Glomerular visceral epithelial cell (primary cell): ENCODE data around the gene RNASE1.
"Not testable (repeated sequence)": the region's sequence is repeated elsewhere in the genome, so short reads cannot be mapped to it uniquely, and the experiment has no call there.

Source experiments
- DNase-seq: peaks from one replicate; pipeline ENCODE4 v3.0.0-alpha.2; 2016; ENCODE audit errors: extremely low spot score

The RNASE1 gene

DNA sequence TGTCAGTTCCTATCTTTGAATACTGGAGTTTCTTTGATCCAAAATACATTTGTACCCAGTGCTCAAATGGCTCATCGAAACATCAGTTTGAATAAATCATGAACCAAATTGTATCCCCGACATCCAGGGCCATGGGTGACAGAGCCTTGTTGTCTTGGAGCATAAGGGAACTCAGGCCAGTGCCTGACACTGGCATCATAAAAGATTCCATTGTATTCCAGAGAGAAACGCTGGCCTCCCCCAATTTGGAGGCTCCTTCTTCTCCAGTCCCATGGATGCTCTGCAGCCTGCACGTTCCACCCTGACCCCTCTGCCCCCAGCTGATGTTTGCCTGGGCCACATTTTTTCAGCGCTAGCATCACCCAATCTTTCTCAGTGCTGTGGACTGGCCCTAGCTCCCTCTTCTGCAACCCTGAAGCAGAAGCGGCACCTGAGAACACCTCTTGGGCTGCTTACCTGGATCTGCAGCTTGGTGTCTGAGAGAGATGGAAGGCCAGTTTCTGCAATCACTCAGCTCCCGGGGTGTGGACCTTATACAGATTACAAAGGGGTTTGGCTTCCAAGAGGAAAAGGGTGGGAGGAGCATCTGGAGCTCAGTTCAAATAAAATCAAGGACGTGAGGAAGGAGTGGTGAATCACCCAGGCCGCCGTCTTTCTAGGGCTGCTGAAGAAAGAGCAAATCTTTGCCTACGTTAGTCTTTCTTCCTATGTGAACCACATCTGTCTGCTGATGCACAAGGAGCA is at the start of gene RNASE1:
Gene RNASE1, minus strand, starts transcription at position 504 of the 744 bp plus-strand sequence. CDS start 776 bp downstream, outside the sequence.
- no peak for DNase-seq

GRCh38 chr14:20848955-20849570 is 46.4 kb upstream of the RNASE1 start:
- DNase-seq, result no peak

DNA sequence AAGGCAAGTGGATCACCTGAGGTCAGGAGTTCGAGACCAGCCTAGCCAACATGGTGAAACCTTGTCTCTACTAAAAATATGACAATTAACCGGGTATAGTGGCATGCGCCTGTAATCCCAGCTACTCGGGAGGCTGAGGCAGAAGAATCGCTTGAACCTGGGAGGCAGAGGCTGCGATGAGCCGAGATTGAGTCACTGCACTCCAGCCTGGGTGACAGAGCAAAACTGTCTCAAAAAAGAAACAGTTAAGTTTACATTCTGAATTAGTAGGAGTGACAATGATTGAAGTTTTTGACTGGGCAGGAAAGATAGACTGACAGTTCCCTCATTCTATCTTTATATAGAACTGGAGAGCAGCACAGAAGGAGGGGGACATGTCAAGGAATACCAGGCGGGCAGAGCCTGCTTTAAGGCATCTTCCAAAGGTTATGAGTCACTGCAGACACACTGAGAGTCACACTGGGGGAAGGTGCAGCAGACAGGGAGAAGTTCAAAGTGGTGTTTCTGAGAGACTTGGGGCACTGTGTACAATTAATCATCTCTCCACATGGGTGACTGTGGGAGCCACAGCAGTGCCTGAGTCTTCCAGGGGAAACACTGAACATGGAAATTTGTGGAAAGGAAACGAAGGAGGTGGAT is 45.8 kb upstream of the RNASE1 start:
- peak; percentile 67 for DNase-seq

GRCh38 chr14:20846560-20846959 is 43.9 kb upstream of the RNASE1 start:
- DNase-seq, result no peak

DNA sequence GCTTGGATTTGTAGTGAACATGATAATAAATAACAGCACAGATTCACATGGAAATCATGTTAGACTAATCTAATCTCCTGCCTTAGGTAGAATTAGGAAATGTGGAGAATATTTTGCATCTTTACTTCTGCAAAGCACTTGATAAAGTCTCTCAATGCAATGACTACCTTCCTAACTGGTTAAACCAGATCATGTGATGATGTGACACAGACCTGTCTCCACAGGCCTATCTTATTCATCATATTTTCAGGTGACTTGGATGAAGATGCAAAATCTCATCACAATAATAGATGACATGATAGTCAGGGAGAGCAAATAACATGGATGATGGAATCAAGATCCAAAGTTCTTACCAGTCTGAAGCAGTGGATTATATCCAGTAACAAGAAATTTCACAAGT is 38.5 kb upstream of the RNASE1 start:
- DNase-seq, result no peak

DNA sequence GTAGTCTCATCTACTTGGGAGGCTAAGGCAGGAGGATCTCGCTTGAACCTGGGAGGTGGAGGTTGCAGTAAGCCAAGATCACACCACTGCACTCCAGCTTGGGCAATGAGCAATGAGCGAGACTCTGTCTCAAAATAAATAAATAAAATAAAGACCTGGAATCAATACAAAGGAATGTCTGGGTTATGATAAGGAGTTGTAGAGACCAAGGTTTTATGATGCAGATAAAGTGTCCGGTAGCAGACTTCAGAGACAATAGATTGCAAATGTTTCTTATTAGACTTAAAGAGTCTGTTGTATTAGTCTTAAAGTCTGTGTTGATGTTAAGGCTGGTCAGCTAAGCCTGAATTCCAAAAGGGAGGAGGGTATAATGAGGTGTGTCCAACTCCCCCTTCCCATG is 35.2 kb upstream of the RNASE1 start:
- no peak for DNase-seq

- peak; percentile 31 for DNase-seq
Observed at GRCh38 chr14:20836668-20837338, 34.2 kb upstream of the RNASE1 start.

GRCh38 chr14:20834899-20835298 is 32.3 kb upstream of the RNASE1 start:
- DNase-seq, result no peak

- no peak for DNase-seq
Observed at GRCh38 chr14:20830831-20831230, 28.2 kb upstream of the RNASE1 start.

GRCh38 chr14:20828024-20828694 is 25.5 kb upstream of the RNASE1 start:
- not testable (repeated sequence) for DNase-seq

- no peak for DNase-seq
Observed at GRCh38 chr14:20827326-20827725, 24.7 kb upstream of the RNASE1 start.

- not testable (repeated sequence) for DNase-seq
Observed at GRCh38 chr14:20826666-20827065, 24.0 kb upstream of the RNASE1 start.

- DNase-seq, result no peak
Observed at GRCh38 chr14:20823859-20824258, 21.2 kb upstream of the RNASE1 start.

GRCh38 chr14:20821521-20822108 is 19.0 kb upstream of the RNASE1 start:
- DNase-seq, result not testable (repeated sequence)

- DNase-seq, result no peak
Observed at GRCh38 chr14:20820063-20820904, 17.6 kb upstream of the RNASE1 start.

DNA sequence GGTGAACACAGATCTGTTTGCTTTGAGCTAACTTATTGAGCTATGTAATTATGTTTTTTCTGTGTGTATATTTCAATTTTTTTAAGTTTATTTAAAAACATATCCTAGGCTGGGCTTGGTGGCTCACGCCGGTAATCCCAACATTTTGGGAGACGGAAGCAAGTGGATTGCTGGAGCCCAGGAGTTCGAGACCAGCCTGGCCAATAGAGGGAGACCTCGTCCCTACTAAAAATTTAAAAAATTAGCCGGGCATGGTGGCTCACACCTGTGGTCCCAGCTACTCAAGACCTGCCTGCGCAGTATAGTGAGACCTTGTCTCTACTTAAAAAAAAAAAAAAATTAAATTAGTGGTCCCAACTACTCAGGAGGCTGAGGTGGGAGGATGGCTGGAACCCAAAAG is 16.2 kb upstream of the RNASE1 start:
- DNase-seq, result no peak

DNA sequence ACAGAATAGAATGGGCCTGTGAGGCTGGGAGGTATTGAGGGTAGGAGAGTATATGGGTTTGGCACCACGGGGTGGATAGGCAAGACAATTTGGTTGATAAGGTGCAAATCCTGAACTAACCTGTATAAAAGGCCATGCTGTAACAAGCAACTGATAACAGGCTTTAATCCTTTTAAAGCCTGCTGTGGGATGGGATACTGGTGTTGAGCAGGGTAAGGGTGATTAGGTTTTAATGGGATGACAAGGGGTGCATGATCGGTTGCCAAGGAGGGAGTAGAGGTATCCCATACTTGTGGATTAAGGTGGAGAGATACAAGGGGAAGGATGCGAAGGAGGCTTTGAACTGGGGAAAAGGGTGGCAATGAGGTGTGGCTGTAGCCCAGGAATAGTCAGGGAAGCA is 13.3 kb upstream of the RNASE1 start:
- DNase-seq, result not testable (repeated sequence)

DNA sequence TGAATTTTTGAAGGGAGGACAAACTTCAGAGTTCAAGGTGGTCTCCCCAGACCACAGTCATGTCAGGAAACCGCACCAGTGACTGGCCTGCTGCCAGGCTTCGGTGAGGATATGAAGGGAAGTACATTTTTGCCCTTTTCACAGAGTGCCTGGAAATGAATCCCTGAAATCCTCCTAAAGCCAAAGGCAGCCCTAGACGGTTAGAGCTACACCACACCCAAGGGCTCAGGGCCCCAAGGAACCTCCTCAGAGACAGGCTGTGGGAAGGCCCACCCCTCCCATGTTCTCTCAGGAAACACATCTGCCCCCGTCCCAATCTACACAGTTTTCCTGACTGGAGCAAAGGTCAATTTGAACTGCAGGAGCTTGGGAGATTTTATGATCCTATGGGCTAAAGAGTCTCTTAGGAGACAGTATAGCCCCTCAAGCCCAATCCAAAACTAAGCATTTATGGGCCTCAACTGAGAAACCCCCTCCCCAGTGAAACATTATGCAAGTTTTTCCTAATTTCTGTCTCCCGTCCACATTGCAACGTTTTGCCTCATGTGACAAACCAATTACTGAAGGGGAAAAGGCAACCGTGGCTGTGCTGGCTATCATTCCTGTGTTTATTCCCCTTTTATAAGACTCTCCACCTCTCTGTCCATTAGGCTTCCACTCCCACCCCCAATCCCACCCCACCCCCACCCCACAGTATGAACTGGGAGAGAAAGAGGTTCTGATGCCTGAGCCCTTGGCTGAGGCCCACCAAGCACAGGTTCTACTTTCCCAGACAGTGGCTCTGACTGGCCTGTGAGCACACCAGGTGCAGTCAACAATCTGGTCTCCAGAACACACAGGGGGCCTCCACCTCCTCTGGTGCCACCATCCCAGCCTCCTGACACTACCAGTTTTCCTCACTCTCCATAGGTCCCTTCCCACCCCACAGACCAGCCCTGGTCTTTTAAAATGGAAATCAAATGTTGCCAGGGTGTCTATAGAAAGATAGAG is 9.6 kb upstream of the RNASE1 start:
- DNase-seq, result no peak

DNA sequence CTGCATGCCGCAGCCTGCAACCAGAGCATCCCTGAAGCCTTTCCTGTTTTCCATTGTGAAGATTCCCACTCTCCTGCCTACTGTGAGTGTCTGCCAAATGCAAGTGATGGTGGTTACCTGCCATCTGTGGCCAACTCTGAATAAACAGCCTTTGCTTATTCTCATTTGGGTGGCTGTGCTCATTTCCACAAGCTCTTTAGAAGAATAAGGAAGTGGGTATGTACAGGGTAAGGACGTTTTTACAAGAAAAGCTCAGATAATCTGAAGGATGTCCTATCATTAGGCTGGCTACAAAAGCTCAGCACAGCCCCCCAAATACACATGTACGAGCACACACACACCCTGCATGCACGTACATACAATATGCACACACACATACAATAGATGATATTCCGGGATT is 7.3 kb upstream of the RNASE1 start:
- no peak for DNase-seq
